GM13977 (cell line): ENCODE data around the gene MS4A14.

Source experiments
- DNase-seq: peaks from one replicate; pipeline ENCODE4 v3.0.0; 2012; ENCODE audit warnings: low spot score
- in situ Hi-C: fragments of 300-500 bp; cut with MboI; formaldehyde crosslinking; loops from one replicate; pipeline ENCODE4 v1.12.0; 2022; ENCODE audit warnings: low sequenced_read_pairs, low pct_unique_long_range_greater_than_20kb, mixed read lengths, inconsistent platforms; ENCODE audit not compliant: unreplicated experiment
- TF ChIP-seq, protein P1 (sequence below): IDR thresholded peaks from 2 replicates; pipeline ENCODE4 v1.5.1; 2012; ENCODE audit warnings: mild to moderate bottlenecking, control low read depth; ENCODE audit not compliant: insufficient read depth; ENCODE audit errors: extremely low read depth, missing control alignments

MS4A14 gene

DNA sequence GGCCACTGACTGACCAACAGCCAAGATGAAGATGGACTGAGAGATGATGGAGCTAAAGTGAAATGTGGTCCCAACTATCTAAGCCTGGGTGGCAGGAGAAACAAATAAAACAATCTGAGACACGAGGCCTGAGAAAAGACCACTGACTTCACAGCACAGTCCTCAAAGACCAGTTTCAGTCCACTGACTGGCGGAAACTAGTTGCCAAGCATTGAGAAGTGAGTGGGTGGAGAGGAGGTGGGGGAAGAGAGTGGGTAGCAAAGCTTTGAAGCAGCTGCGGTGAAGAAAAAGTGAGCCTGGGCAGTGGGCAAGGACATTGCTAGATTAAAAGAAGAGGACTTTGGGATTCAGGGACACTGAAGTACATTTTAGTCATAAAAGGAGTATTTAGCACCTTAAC lies 61.3 kb downstream of the MS4A14 start:
- DNase-seq, result no peak
- TF ChIP-seq, protein P1, sequence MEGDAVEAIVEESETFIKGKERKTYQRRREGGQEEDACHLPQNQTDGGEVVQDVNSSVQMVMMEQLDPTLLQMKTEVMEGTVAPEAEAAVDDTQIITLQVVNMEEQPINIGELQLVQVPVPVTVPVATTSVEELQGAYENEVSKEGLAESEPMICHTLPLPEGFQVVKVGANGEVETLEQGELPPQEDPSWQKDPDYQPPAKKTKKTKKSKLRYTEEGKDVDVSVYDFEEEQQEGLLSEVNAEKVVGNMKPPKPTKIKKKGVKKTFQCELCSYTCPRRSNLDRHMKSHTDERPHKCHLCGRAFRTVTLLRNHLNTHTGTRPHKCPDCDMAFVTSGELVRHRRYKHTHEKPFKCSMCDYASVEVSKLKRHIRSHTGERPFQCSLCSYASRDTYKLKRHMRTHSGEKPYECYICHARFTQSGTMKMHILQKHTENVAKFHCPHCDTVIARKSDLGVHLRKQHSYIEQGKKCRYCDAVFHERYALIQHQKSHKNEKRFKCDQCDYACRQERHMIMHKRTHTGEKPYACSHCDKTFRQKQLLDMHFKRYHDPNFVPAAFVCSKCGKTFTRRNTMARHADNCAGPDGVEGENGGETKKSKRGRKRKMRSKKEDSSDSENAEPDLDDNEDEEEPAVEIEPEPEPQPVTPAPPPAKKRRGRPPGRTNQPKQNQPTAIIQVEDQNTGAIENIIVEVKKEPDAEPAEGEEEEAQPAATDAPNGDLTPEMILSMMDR, result no peak
- in situ Hi-C loops, result no loop called here

DNA sequence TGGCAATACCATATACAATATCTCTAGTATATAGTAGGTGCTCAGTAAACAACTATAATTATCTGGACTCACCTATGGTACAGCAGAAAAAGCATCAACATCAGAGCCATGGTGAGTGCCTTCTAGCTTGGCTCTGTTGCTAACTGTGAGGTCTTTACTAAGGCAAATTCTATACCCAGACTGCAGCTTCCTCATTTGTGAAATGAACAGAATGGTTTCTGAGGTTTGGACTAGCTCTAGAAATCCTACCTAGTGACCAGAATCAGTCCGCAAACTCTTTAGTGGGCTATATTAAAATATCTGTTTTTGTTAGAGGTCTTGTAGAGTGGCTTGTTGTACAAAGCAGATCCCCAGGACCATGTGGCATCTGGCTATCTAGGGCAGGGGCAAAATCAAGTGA lies 63.1 kb downstream of the MS4A14 start:
- TF ChIP-seq, protein P1, result no peak
- in situ Hi-C loops, result no loop called here
- no peak for DNase-seq
